HG03095 (cell line): ENCODE data around the gene CDH22.

Experiments
- ATAC-seq: cut with Tn5 transposase; IDR thresholded peaks from one replicate; pipeline ENCODE4 v1.9.1; 2021; ENCODE audit warnings: moderate library complexity; ENCODE audit not compliant: unreplicated experiment

Gene CDH22

GRCh38 chr20:46268662-46269061 lies 39.6 kb downstream of the CDH22 start:
- no peak for ATAC-seq

- ATAC-seq, result no peak
Observed at GRCh38 chr20:46268131-46268614, 40.1 kb downstream of the CDH22 start.

GRCh38 chr20:46267108-46268105 lies 40.9 kb downstream of the CDH22 start:
- ATAC-seq, result no peak

GRCh38 chr20:46265539-46265938 lies 42.8 kb downstream of the CDH22 start:
- ATAC-seq, result no peak

- ATAC-seq, result no peak
Observed at GRCh38 chr20:46264391-46265266, 43.7 kb downstream of the CDH22 start.

- no peak for ATAC-seq
Observed at GRCh38 chr20:46261456-46262253, 46.6 kb downstream of the CDH22 start.

- ATAC-seq, result no peak
Observed at GRCh38 chr20:46260936-46261454, 47.3 kb downstream of the CDH22 start.

GRCh38 chr20:46260480-46260879 lies 47.8 kb downstream of the CDH22 start:
- no peak for ATAC-seq

GRCh38 chr20:46259260-46259859 lies 48.9 kb downstream of the CDH22 start:
- ATAC-seq, result no peak

- ATAC-seq, result no peak
Observed at GRCh38 chr20:46257887-46258286, 50.4 kb downstream of the CDH22 start.

GRCh38 chr20:46256293-46256692 lies 52.0 kb downstream of the CDH22 start:
- no peak for ATAC-seq

GRCh38 chr20:46255440-46256104 lies 52.7 kb downstream of the CDH22 start:
- ATAC-seq, result no peak

- no peak for ATAC-seq
Observed at GRCh38 chr20:46253391-46253790, 54.9 kb downstream of the CDH22 start.

- ATAC-seq, result no peak
Observed at GRCh38 chr20:46252352-46253091, 55.8 kb downstream of the CDH22 start.

- no peak for ATAC-seq
Observed at GRCh38 chr20:46251211-46251673, 57.1 kb downstream of the CDH22 start.

- ATAC-seq, result no peak
Observed at GRCh38 chr20:46250772-46251171, 57.5 kb downstream of the CDH22 start.

GRCh38 chr20:46249671-46250070 lies 58.6 kb downstream of the CDH22 start:
- no peak for ATAC-seq

- ATAC-seq, result no peak
Observed at GRCh38 chr20:46246559-46246958, 61.7 kb downstream of the CDH22 start.
